GM23338 (cell line): ENCODE results near the gene CDC25C. TPM values are rescaled to one million over a fixed set of nuclear protein-coding genes. Genes with fewer than 3 reads are reported as not detected.
"Not testable (repeated sequence)": the region's sequence is repeated elsewhere in the genome, so short reads cannot be mapped to it uniquely, and the experiment has no call there.

Experiments
- ATAC-seq: fragments of 200-7000 bp; cut with Tn5 transposase; 3 replicates; pipeline ENCODE4 v1.9.1; 2020
- DNase-seq: peaks from one replicate; pipeline ENCODE4 v3.0.0-alpha.2; 2015; ENCODE audit warnings: low spot score
- H2AFZ ChIP-seq: fragments of 200-600 bp; sonication (generic); 2 replicates; pipeline ENCODE4 v1.8.0; 2016; ENCODE audit warnings: antibody characterized with exemption, mild to moderate bottlenecking, moderate library complexity
- H3F3A ChIP-seq: fragments of 200-600 bp; sonication (generic); replicated peaks from 2 replicates; pipeline ENCODE4 v1.8.0; 2017; ENCODE audit warnings: antibody characterized with exemption, mixed run types, low read depth
- H3K27ac ChIP-seq: fragments of 200-600 bp; sonication (generic); 2 replicates; pipeline ENCODE4 v1.6.1; 2016; ENCODE audit warnings: low read depth
- H3K27me3 ChIP-seq: fragments of 200-600 bp; sonication (generic); 2 replicates; pipeline ENCODE4 v1.8.0; 2016; ENCODE audit warnings: mild to moderate bottlenecking, mixed run types, moderate library complexity; ENCODE audit not compliant: insufficient read depth
- H3K36me3 ChIP-seq: fragments of 200-600 bp; sonication (generic); 2 replicates; pipeline ENCODE4 v1.8.0; 2016; ENCODE audit warnings: mild to moderate bottlenecking; ENCODE audit not compliant: insufficient read depth
- H3K4me1 ChIP-seq: fragments of 200-600 bp; sonication (generic); 2 replicates; pipeline ENCODE4 v1.8.0; 2016; ENCODE audit warnings: mild to moderate bottlenecking, moderate library complexity; ENCODE audit not compliant: insufficient read depth
- H3K4me2 ChIP-seq: fragments of 200-600 bp; sonication (generic); 2 replicates; pipeline ENCODE4 v1.7.1; 2017; ENCODE audit warnings: mixed run types
- H3K4me3 ChIP-seq: fragments of 200-600 bp; sonication (generic); 2 replicates; pipeline ENCODE4 v1.6.1; 2016; ENCODE audit warnings: mixed run types
- H3K79me2 ChIP-seq: fragments of 200-600 bp; sonication (generic); replicated peaks from 2 replicates; pipeline ENCODE4 v1.8.0; 2017; ENCODE audit warnings: mild to moderate bottlenecking; ENCODE audit not compliant: insufficient read depth
- H3K9me2 ChIP-seq: fragments of 200-600 bp; sonication (generic); 2 replicates; pipeline ENCODE4 v1.8.0; 2017; ENCODE audit not compliant: insufficient read depth
- H4K20me1 ChIP-seq: fragments of 200-600 bp; sonication (generic); replicated peaks from 2 replicates; pipeline ENCODE4 v1.8.0; 2017; ENCODE audit warnings: mild to moderate bottlenecking; ENCODE audit not compliant: insufficient read depth
- H3K27ac Mint-ChIP-seq: 2 replicates; pipeline ENCODE4 v1.8.0; 2020; ENCODE audit warnings: inconsistent platforms, mild to moderate bottlenecking, moderate library complexity, mixed read lengths
- H3K27me3 Mint-ChIP-seq: 3 replicates; pipeline ENCODE4 v1.8.0; 2022; ENCODE audit warnings: low read depth, mild to moderate bottlenecking, moderate library complexity, mixed read lengths, inconsistent platforms; ENCODE audit not compliant: insufficient read depth, poor library complexity
- H3K36me3 Mint-ChIP-seq: 3 replicates; pipeline ENCODE4 v1.8.0; 2021; ENCODE audit warnings: low read depth, mild to moderate bottlenecking, inconsistent platforms, moderate library complexity, mixed read lengths
- H3K4me1 Mint-ChIP-seq: 3 replicates; pipeline ENCODE4 v1.8.0; 2020; ENCODE audit warnings: mild to moderate bottlenecking, inconsistent platforms, mixed read lengths
- H3K4me3 Mint-ChIP-seq: 3 replicates; pipeline ENCODE4 v1.8.0; 2021; ENCODE audit warnings: moderate library complexity, mild to moderate bottlenecking, inconsistent platforms, mixed read lengths
- H3K9me3 Mint-ChIP-seq: 3 replicates; pipeline ENCODE4 v1.8.0; 2020; ENCODE audit warnings: moderate library complexity, mild to moderate bottlenecking, inconsistent platforms, mixed read lengths
- ETS1 ChIP-seq: IDR thresholded peaks from 2 replicates; pipeline ENCODE4 v1.6.1; 2016; ENCODE audit warnings: antibody characterized with exemption
- EZH2 ChIP-seq: fragments of 200-600 bp; sonication (generic); IDR thresholded peaks from one replicate; pipeline ENCODE4 v1.8.0; 2017; ENCODE audit warnings: antibody characterized with exemption, mild to moderate bottlenecking, low read depth; ENCODE audit not compliant: unreplicated experiment
- JUNB ChIP-seq: IDR thresholded peaks from one replicate; pipeline ENCODE4 v1.6.1; 2016; ENCODE audit warnings: antibody characterized with exemption; ENCODE audit not compliant: unreplicated experiment
- REST ChIP-seq: IDR thresholded peaks from one replicate; pipeline ENCODE4 v1.6.1; 2018; ENCODE audit warnings: antibody characterized with exemption; ENCODE audit not compliant: unreplicated experiment
- STAT1 ChIP-seq: IDR thresholded peaks from one replicate; pipeline ENCODE4 v1.6.1; 2016; ENCODE audit warnings: antibody characterized with exemption; ENCODE audit not compliant: unreplicated experiment
- ZNF114 ChIP-seq: fragments of 250-450 bp; sonication (Bioruptor Pico); IDR thresholded peaks from 2 replicates; pipeline ENCODE4 v1.5.0; 2020; ENCODE audit warnings: mild to moderate bottlenecking, moderate library complexity
- polyA plus RNA-seq: library from polyadenylated mRNA; unstranded; fragments of >200 nt; fragmentation: Nextera tagmentation; extraction: Ambion mirVana; gene quantifications from 2 replicates; pipeline ENCODE4 v1.2.1, GENCODE V29; 2016
- total RNA-seq: library from RNA; depleted of rRNA; stranded (reverse); fragments of >200 nt; shearing (Covaris generic); gene quantifications from 2 replicates; pipeline ENCODE4 v1.2.3, GENCODE V29; 2014

The CDC25C gene
- total and polyA plus RNA-seq, 2 experiments from 2014 or later, result 20.9 to 25.6 TPM

- TF ChIP-seq REST (no peak), EZH2 (no peak), ETS1 (no peak), ZNF114 (CRISPR knock-in tag) (no peak)
- ATAC-seq (peak; percentile 59), DNase-seq (no peak)
- no peaks in the 10 kb centered on the region for H4K20me1 ChIP-seq
- Mint-ChIP-seq H3K4me1 (no peaks in the 10 kb centered on the region), H3K36me3 (no peaks in the 10 kb centered on the region), H3K27me3 (peaks cover 4% of the 10 kb centered on the region), H3K9me3 (no peaks in the 10 kb centered on the region), H3K4me3 (no peak overlapping the region), H3K27ac (no peak overlapping the region)
- H3K4me3 ChIP-seq, result no peak overlapping the region
- no peaks in the 10 kb centered on the region for H3K36me3 ChIP-seq
- H3K4me2 ChIP-seq, result no peak overlapping the region
- no peak overlapping the region for H3K27ac ChIP-seq
- no peak overlapping the region for H2AFZ ChIP-seq
- H3K79me2 ChIP-seq, result no peaks in the 10 kb centered on the region
- H3F3A ChIP-seq, result no peaks in the 10 kb centered on the region
- no peaks in the 10 kb centered on the region; the same call in 1 of the 2 replicates for H3K9me2 ChIP-seq
- H3K4me1 ChIP-seq, result no peaks in the 10 kb centered on the region
- no peaks in the 10 kb centered on the region for H3K27me3 ChIP-seq
Observed at GRCh38 chr5:138252944-138253343, 78.7 kb downstream of the CDC25C start.

GRCh38 chr5:138247800-138248199 is 83.8 kb downstream of the CDC25C start:
- not testable (repeated sequence) for H3K27ac ChIP-seq

GRCh38 chr5:138246822-138247221 is 84.8 kb downstream of the CDC25C start:
- Histone ChIP-seq H3K27ac (no peak overlapping the region), H3K27me3 (peaks cover 24% of the 10 kb centered on the region), H3K4me3 (no peak overlapping the region), H3K4me1 (peaks cover 9% of the 10 kb centered on the region), H4K20me1 (no peaks in the 10 kb centered on the region), H3K36me3 (no peaks in the 10 kb centered on the region), H2AFZ (no peak overlapping the region), H3K79me2 (no peaks in the 10 kb centered on the region), H3F3A (0 out of 2 replicates have a peak, but pooled peaks cover 4% of the 10 kb centered on the region), H3K4me2 (no peak overlapping the region), H3K9me2 (no peaks in the 10 kb centered on the region; the same call in 1 of the 2 replicates)
- Mint-ChIP-seq H3K36me3 (no peaks in the 10 kb centered on the region), H3K4me1 (peaks cover 19% of the 10 kb centered on the region), H3K27ac (no peak overlapping the region), H3K9me3 (no peaks in the 10 kb centered on the region), H3K4me3 (no peak overlapping the region), H3K27me3 (peaks cover 20% of the 10 kb centered on the region)
- DNase-seq, result no peak
- no peak for ATAC-seq
- TF ChIP-seq JUNB (no peak), STAT1 (no peak)

More at GRCh38 chr5:138247800-138248199, 83.8 kb downstream of the CDC25C start:
- H3K4me1 ChIP-seq, ATAC-seq, H3K4me3 Mint-ChIP-seq, H3K36me3 Mint-ChIP-seq, H2AFZ ChIP-seq, H3K79me2 ChIP-seq, H4K20me1 ChIP-seq, H3K9me2 ChIP-seq, H3K9me3 Mint-ChIP-seq, H3K4me3 ChIP-seq, H3K36me3 ChIP-seq, H3F3A ChIP-seq, H3K27ac Mint-ChIP-seq, H3K4me2 ChIP-seq, DNase-seq: not testable (repeated sequence)
- peaks cover 15% of the 10 kb centered on the region for H3K27me3 ChIP-seq
- peaks cover 13% of the 10 kb centered on the region for H3K27me3 Mint-ChIP-seq
- H3K4me1 Mint-ChIP-seq, result peaks cover 16% of the 10 kb centered on the region
